IPS-18a (cell line): ENCODE results near the gene CNOT8.

Experiments
- H3K27ac ChIP-seq: one replicate; pipeline ENCODE4 v1.5.1; 2013; ENCODE audit warnings: low read length
- H3K27me3 ChIP-seq: one replicate; pipeline ENCODE4 v1.6.1; 2013; ENCODE audit warnings: mild to moderate bottlenecking, low read length; ENCODE audit not compliant: control insufficient read depth, insufficient read depth
- H3K36me3 ChIP-seq: one replicate; pipeline ENCODE4 v1.6.1; 2013; ENCODE audit warnings: low read depth, low read length; ENCODE audit not compliant: control insufficient read depth
- H3K4me1 ChIP-seq: one replicate; pipeline ENCODE4 v1.6.1; 2013; ENCODE audit warnings: low read depth, low read length; ENCODE audit not compliant: control insufficient read depth
- H3K4me3 ChIP-seq: one replicate; pipeline ENCODE4 v1.5.1; 2013; ENCODE audit warnings: low read length
- H3K9ac ChIP-seq: one replicate; pipeline ENCODE4 v1.6.1; 2013; ENCODE audit warnings: mild to moderate bottlenecking, low read length, moderate library complexity
- H3K9me3 ChIP-seq: one replicate; pipeline ENCODE4 v1.6.1; 2013; ENCODE audit warnings: low read depth, low read length; ENCODE audit not compliant: control insufficient read depth

Gene CNOT8

DNA sequence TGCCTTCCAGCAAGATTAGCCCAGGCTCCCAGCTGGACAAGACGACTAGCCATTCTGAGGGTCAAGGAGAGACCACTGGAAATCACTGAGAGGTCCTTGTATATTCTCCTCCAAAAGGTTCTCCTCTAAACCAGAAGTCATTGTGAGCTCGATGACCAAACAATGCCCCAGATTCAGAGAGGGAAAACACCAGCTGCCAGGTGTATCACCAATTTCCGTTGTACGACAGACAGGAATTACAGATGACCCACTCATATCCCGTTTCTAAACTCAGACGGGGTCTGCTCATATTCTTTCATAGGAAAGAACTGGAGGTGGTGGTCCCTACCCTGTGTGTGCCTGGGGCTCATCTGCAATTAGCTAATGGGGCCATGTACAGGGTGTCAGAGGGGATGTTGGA is 22.2 kb upstream of the CNOT8 start:
- Histone ChIP-seq H3K4me1 (no peaks in the 10 kb centered on the region), H3K9me3 (no peaks in the 10 kb centered on the region), H3K27ac (no peak overlapping the region), H3K4me3 (no peak overlapping the region), H3K9ac (no peak overlapping the region), H3K27me3 (no peaks in the 10 kb centered on the region), H3K36me3 (peaks cover 10% of the 10 kb centered on the region)

DNA sequence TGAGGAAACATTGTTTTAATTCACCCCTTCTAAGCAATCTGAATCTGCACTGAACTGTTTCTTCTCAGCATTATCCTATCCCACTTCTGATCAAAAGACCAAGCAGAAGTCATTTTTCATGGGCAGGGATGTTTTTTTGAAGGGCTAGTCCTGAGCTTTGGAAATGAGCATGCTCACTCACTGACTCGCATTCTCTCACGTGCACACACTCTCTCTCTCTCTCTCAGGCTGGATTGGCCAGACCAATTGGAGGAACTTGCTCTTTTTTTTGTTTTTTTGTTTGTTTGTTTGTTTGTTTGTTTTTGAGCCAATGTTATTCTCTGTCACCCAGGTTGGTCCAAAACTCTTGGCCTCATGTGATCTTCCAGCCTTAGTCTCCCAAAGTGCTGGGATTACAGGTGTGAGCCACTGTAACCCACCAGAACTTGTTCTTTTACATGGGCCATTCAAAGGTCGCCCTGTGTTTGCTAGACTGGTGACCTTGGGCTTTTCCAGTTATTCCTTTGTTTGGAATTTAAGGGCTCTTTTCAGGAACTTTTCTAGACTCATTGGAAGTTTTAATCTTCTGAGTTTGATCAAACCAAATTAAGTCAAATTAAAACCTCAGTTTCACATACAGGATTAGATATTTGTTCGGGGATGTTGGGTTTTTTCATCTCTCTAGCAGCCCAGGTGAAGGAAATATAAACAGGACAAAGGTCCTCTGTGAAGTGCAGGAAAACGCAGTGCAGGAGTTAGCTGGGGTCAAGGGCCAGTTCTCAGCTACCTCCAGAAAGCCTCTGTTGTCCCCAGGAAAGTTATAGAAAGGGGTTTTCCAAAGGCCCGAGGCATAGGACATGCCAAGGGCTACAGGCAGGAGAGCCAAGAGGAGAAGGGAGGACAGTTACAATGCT is 21.2 kb upstream of the CNOT8 start:
- H3K27me3 ChIP-seq = no peaks in the 10 kb centered on the region
- no peak overlapping the region for H3K27ac ChIP-seq
- H3K36me3 ChIP-seq = peaks cover 4% of the 10 kb centered on the region
- no peak overlapping the region for H3K9ac ChIP-seq
- no peaks in the 10 kb centered on the region for H3K9me3 ChIP-seq
- H3K4me1 ChIP-seq = no peaks in the 10 kb centered on the region
- H3K4me3 ChIP-seq = no peak overlapping the region

- Histone ChIP-seq H3K4me3 (no peak overlapping the region), H3K9ac (no peak overlapping the region), H3K4me1 (no peaks in the 10 kb centered on the region), H3K36me3 (no peaks in the 10 kb centered on the region), H3K27ac (no peak overlapping the region), H3K27me3 (no peaks in the 10 kb centered on the region), H3K9me3 (no peaks in the 10 kb centered on the region)
These were observed 17.8 kb upstream of the CNOT8 start for GRCh38 chr5:154840435-154841272.

DNA sequence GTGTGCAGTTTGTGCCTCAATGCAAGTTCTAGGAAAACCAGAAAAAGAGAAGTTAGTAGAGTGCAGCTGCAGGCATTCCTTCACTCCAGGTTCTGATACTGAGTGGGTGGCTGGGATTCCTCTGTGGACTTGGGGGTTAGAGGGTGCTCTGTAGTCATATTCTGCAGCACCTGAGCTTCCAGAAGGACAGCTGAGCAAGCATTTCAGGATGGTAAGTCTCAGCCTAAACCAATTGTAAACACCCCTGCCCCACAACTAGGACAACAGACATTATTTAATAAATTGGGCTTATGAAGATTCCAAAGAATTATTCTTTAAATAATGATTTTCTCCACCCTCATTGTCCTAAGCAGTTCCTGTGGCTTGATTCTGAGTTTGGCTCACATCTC is 17.2 kb upstream of the CNOT8 start:
- no peaks in the 10 kb centered on the region for H3K9me3 ChIP-seq
- H3K36me3 ChIP-seq = no peaks in the 10 kb centered on the region
- no peak overlapping the region for H3K9ac ChIP-seq
- H3K4me3 ChIP-seq = no peak overlapping the region
- no peak overlapping the region for H3K27ac ChIP-seq
- no peaks in the 10 kb centered on the region for H3K4me1 ChIP-seq
- H3K27me3 ChIP-seq = no peaks in the 10 kb centered on the region

DNA sequence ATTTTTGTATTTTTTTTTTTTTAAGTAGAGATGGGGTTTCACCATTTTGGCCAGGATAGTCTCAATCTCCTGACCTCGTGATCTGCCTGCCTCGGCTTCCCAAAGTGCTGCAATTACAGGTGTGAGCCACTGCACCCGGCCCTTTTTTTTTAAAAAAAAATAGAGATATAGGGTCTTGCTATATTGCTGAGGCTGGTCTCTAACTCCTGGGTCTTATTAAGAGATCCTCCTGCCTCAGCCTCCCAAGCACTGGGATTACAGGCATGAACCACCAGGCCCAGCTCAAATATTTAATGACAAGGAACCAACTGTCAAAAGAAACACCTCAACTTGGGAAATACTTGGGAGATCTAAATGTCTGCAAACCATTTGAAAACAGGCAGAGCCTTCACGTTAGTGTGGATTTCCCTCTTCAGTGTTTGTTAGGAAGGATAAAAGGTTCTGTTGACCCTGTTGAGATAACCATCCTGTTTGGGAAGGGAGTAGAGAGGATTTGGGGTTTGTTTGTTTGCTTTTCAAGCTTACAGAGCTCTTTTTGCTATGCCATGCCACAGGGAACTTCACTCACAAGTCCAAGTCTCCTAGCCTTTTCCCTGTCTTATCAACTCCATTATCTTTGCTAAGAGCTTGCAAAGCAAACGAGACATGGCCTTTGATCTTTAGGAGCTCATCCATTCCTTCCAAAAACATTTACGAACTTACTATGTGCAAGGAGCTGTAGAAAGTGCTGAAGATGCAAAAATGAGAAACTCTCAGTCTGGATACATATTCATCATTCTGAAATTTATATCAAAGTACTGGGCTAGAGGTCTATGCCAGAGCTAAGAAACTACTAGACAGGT is 15.5 kb upstream of the CNOT8 start:
- H3K9ac ChIP-seq = no peak overlapping the region
- H3K4me1 ChIP-seq = no peaks in the 10 kb centered on the region
- H3K27ac ChIP-seq = no peak overlapping the region
- no peaks in the 10 kb centered on the region for H3K9me3 ChIP-seq
- no peak overlapping the region for H3K4me3 ChIP-seq
- H3K27me3 ChIP-seq = no peaks in the 10 kb centered on the region
- H3K36me3 ChIP-seq = no peaks in the 10 kb centered on the region

DNA sequence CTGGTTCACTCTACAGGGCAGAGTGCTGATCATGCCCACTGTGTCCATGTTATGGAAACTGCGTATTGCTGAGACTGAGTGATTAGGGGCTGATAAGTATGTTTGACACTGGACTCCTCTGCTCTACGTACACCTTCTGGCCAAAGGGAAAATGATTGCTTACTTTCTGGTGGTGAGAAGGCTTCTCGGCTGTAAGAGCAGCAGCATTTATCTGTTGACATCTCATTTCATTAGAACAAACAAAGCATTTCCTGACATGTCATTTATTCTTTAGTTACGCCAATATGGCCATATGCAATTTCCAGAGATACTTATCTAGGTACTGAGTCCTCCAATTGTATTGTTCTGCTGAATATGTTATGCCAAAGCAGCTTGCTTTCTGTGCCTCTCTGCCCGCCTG is 13.6 kb upstream of the CNOT8 start:
- no peaks in the 10 kb centered on the region for H3K4me1 ChIP-seq
- H3K36me3 ChIP-seq = no peaks in the 10 kb centered on the region
- H3K27ac ChIP-seq = no peak overlapping the region
- no peaks in the 10 kb centered on the region for H3K27me3 ChIP-seq
- H3K9ac ChIP-seq = no peak overlapping the region
- H3K4me3 ChIP-seq = no peak overlapping the region
- no peaks in the 10 kb centered on the region for H3K9me3 ChIP-seq

GRCh38 chr5:154849264-154849785 is 9.1 kb upstream of the CNOT8 start:
- Histone ChIP-seq H3K9ac (no peak overlapping the region), H3K27ac (no peak overlapping the region), H3K4me3 (peak overlapping the region; percentile 68), H3K9me3 (no peaks in the 10 kb centered on the region), H3K4me1 (peaks cover 8% of the 10 kb centered on the region), H3K27me3 (no peaks in the 10 kb centered on the region), H3K36me3 (no peaks in the 10 kb centered on the region)

DNA sequence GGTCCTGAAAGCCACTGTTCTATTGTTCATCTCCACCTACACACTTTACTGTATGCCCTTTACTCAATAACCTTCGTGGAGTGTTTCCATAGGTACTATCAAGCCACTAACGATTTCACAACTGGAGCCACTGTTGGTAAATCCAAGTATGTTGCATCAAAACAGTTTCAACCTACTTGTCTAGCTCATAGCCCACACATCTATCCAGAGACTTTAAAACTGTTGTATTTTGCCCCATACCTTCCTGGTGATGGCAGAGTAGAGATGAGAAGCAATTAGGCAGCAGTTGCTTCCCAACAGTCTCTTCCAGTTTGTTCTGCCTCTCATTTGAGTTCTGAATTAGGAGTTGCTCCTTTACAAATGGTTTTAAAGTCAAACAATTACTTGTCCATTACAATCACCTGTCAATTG is 8.6 kb upstream of the CNOT8 start:
- no peaks in the 10 kb centered on the region for H3K27me3 ChIP-seq
- peak overlapping the region; percentile 60 for H3K9ac ChIP-seq
- H3K36me3 ChIP-seq = no peaks in the 10 kb centered on the region
- H3K9me3 ChIP-seq = no peaks in the 10 kb centered on the region
- H3K27ac ChIP-seq = no peak overlapping the region
- H3K4me1 ChIP-seq = peaks cover 8% of the 10 kb centered on the region
- peak overlapping the region; percentile 68 for H3K4me3 ChIP-seq

GRCh38 chr5:154850255-154851062 is 8.0 kb upstream of the CNOT8 start, which contains the start of gene FAXDC2:
FAXDC2 (minus strand) TSS chr5:154850603; CDS start chr5:154838178, 12,425 bp downstream.
- Histone ChIP-seq H3K9ac (peak within 1 kb of the TSS; percentile 60), H3K36me3 (no peaks in the 10 kb centered on the region), H3K9me3 (no peaks in the 10 kb centered on the region), H3K27ac (peak within 1 kb of the TSS; percentile 60), H3K27me3 (no peaks in the 10 kb centered on the region), H3K4me1 (peaks cover 8% of the 10 kb centered on the region), H3K4me3 (peak within 1 kb of the TSS; percentile 68)

GRCh38 chr5:154851351-154851750 is 7.1 kb upstream of the CNOT8 start:
- Histone ChIP-seq H3K4me1 (peaks cover 8% of the 10 kb centered on the region), H3K9me3 (no peaks in the 10 kb centered on the region), H3K27ac (peak overlapping the region; percentile 60), H3K4me3 (peak overlapping the region; percentile 68), H3K27me3 (no peaks in the 10 kb centered on the region), H3K9ac (no peak overlapping the region), H3K36me3 (no peaks in the 10 kb centered on the region)
